Fibroblast of lung (primary cell): ENCODE measurements around the gene FHL2.

Source experiments
- CTCF ChIP-seq, 2 donors: IDR thresholded peaks in 1 of 2; conservative IDR thresholded peaks in 1 of 2; 1 replicate in 1 of 2; 2 replicates in 1 of 2; pipeline ENCODE4 v1.5.1; 2011 to 2012; ENCODE audit warnings: low read length in 2 of 2, control low read depth in 1 of 2, inconsistent platforms in 1 of 2, low read depth in 1 of 2, mild to moderate bottlenecking in 1 of 2
- EZH2 ChIP-seq: IDR thresholded peaks from 2 replicates; pipeline ENCODE4 v1.5.1; 2012; ENCODE audit warnings: low read length, control low read depth, mild to moderate bottlenecking; ENCODE audit errors: missing control alignments

GRCh38 chr2:105405291-105405690 lies 6.4 kb upstream of the FHL2 start:
- TF ChIP-seq CTCF (conservative IDR thresholded peaks at IDR 0.05 in 1 of 2, IDR thresholded peaks at IDR 0.05 in 1 of 2; ENCODE audit: low read depth in 1 of 2, low read length in 2 of 2) (no peak), EZH2 (no peak)
